ENCODE measurements around the gene SF3B1.
"Not testable (repeated sequence)": the region's sequence is repeated elsewhere in the genome, so short reads cannot be mapped to it uniquely, and the experiment has no call there.

Gene SF3B1

DNA sequence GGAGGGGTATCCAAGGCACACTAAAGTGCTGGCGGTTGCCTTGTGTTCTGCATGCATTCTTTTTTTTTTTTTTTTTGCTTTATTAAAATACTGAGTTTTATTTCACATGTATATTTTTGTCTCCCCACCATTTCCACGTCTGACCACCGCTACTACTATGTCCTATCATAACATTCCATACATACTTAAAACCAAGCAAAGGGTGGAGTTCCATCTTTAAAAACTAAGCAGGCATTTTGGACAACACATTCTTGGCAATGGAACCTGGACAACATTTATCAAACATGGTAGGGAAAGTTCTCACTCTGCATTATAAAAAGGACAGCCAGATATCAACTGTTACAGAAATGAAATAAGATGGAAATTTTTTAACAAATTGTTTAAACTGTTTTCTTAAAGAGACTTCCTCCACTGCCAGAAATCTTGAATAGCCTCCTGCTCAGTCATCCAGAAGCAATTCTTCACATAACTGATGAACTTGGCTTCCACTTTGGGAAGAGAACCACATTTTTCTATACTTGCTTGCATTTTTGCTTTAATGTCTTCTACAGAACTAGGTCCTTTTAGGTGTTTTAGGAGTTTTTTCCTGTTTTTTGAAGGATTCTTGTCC is 55.4 kb downstream of the SF3B1 start:
- DNase-seq: not testable (repeated sequence)

DNA sequence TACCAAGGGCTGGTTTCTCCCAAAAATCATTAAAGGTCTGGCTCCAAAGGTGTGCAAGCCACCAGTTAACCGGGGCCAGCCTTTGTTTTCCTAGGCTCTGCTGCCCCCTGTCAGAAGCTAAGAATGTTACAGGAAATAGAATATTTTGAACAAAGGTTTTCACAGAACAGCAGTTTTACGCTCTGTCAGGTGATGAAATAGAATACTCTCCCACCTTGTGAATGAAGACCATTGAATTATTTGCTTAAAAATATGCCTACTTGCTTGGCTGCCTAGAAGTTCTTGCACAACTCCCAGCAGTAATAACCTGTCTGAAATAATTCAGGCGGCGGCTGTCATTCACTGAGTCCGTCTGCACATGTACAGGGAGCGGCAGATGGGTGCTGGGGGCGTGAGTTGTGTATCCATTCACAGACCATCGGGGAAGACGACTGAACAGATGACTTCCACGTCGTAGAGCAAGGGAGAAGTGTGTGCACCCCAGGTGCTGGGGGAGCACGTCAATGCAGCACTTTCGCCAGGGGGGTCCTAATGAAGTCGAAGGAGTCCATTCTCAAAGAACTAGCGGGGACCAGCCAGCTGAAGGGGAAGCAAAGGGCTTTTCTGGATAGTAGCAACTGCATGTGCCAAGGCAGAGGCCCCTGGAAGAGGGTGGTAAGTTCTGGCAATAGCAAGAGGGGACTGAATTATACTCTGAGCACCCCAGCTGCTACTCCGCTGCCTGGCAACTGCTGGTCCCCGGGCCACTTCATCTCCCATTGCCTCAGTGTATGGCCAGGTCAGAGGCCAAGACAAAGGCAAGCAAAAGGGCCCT is 56.1 kb downstream of the SF3B1 start:
- DNase-seq: peak; percentile 19 to 58 (median 56)

DNA sequence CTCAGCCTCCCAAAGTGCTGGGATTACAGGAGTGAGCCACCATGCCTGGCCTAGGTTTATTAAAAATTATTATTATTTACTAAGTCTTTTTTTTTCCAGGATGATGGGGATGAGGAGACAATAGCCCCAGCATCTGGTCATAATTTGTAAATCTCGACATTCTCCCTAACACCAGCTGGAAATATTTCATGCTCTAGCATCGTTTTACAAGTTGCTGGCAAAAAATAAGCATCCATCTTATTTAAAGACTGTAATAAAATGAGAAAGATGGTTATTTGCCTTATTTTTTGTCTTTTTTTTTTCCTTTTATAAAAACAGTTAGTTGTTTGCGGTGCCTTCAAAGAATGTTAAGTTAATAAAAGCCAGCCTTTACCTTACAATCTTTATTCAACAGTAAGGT is 56.7 kb downstream of the SF3B1 start:
- DNase-seq: no peak

GRCh38 chr2:197377670-197378069 is 57.2 kb downstream of the SF3B1 start:
- DNase-seq: no peak

GRCh38 chr2:197372592-197372991 is 62.2 kb downstream of the SF3B1 start:
- DNase-seq: no peak

DNA sequence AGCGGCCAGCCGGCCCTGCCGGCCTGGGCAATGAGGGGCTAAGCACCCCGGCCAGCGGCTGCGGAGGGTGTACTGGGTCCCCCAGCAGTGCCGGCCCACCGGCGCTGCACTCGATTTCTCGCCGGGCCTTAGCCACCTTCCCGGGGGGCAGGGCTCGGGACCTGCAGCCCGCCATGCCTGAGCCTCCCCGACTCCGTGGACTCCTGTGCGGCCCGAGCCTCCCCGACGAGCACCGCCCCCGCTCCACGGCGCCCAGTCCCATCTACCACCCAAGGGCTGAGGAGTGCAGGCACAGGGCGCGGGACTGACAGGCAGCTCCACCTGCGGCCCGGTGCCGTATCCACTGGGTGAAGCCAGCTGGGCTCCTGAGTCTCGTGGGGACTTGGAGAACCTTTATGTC is 64.2 kb downstream of the SF3B1 start:
- DNase-seq: not testable (repeated sequence)

GRCh38 chr2:197369933-197370320 is 64.9 kb downstream of the SF3B1 start:
- DNase-seq: no peak

GRCh38 chr2:197369228-197369932 is 65.4 kb downstream of the SF3B1 start:
- no peak for DNase-seq

GRCh38 chr2:197368412-197368811 is 66.4 kb downstream of the SF3B1 start:
- DNase-seq: no peak

DNA sequence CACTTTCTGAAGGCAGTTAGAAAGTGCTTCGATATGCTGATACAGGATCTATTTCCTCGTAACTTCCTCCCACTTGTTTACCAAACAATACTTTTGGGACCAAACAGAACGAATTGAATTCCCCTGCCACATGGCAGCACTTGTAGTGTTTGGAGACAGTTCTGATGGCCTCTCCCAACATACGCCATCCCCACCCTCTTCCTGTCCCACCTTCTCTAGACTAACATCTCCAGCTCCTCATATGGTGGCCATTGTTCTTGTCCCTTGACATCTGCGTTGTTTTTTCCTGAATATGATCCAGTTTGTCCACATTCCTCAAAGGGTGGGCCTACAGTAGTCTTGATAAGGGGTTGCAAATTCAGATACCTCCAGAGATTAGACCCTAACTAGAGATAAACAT is 70.8 kb downstream of the SF3B1 start:
- no peak for DNase-seq

- DNase-seq: peak in 1 of 5 donors; percentile 48
Observed at GRCh38 chr2:197360744-197361156, 74.1 kb downstream of the SF3B1 start.

DNA sequence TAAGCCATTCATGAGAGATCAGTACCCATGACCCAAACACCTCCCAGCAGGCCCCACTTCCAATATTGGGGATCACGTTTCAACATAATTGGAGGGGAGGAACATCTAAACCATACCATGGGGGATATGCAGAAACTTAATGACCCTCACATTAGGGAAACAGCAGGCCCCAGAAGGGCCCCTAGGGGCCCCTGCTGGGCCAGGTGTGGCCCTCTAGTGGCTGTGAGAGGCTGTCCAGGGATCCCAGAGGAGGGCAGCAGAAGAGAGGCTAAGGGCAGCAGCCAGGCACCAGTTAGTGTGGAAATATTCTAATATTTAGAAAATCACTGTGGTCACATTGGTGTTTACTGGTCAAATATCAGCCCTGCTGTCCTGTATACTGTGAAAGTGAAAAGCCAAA is 75.0 kb downstream of the SF3B1 start:
- DNase-seq: no peak

- DNase-seq: peak in 1 of 5 donors; percentile 13
Observed at GRCh38 chr2:197358931-197359330, 75.9 kb downstream of the SF3B1 start.

DNA sequence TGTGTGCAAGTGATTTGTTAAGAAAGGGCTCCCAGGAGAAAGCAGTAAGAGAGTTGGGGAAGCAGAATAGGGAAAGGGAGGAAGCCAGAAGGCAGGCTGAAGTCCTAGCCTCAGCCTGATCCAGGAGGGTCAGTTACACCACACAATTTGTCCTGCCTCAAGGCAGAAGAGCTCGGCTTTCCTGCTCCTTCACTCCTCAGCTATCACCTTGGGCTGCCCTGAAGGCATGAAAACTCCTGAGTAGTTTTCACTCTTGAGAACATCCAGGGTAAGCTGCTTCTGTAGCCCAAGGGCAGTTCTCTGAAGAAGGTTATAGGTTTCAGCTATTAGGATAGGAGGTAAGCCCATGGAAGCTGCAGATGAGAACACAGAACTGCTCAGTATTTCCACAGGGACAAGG is 76.8 kb downstream of the SF3B1 start:
- no peak for DNase-seq

DNA sequence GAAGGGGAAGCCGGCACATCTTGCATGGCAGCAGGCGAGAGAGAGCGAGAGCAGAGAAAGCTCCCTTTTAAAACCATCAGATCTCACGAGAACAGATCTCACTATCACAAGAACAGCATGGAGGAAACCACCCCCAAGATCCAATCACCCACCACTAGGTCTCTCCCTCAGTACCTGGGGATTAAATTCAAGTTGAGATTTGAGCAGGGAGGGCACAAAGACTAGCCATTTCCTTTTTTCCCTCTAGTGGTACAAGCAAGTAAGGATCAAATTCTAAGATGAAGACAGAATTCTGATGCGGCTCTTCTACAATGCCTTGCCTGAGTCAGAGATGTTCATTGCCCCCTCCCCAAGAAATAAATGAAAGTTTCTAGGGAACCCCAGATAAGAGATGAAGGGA is 78.7 kb downstream of the SF3B1 start:
- peak in 1 of 5 donors; percentile 14 for DNase-seq

DNA sequence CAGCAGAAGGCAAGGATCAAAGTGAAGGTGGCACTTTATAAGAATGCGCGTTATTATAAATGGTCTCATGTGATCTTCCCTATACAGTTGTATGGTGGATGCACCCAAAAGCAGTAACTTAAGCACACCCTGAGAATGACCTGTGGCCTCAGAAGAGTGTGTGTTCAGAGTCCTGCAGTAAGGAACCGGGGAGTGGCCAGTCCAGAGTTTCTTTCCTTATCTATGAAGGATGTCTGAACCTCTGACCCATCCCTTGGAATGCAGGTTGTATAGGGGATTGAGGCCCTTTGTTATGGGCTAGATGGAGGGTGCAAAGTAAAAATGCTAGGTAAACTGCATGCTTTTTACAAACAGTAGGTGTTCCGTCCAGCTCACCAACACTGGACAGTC is 80.7 kb downstream of the SF3B1 start:
- DNase-seq: no peak

DNA sequence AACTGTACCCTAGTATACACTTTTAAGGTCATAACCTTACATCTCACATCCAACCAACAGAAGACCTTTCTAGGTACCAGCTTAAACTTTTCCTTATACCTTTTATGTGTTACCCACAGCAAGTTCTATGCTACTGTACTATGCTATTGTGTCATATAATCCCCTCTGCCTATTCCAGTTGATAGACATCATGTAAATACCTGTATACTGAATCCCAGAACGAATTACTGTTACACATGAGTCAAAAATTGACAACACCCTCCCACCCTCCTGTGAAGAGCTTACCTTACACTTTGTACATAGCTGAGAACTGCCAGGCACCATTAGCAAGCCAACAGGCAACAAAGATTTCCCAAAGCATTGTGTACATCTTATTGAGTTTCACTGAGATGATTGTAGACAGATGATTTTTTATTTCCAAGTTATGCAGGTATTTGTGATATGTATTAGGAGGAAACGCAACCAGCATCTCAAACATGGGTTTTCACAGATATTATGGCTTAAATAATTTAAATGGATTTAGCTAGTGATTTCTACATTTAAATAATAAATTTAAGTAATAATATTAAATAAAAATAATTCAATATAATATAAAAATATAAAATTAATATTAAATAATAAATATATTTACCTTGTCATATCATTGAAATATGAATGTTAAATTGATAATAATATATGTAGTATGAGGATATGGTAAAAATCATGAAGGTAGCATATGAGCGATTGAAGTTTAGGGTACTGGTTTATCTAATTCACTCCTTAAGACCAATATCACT is 81.2 kb downstream of the SF3B1 start:
- no peak for DNase-seq

DNA sequence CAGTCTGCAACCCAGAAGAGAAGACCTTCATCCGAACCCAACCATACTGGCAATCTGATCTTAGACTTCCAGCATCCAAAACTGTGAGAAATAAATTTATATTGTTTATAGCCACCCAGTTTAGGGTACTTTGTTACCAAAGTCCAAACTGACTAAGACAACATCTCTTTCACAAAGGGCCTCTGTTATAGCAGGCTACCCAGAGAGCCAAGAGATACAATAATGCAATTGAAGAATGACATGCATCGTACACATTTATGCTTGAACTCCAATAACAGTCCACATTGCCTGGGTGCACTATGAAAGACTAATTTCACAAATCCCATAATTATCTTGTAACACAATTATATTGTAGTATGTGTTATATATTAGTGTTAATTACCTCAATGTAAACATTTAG is 85.1 kb downstream of the SF3B1 start:
- DNase-seq: no peak

GRCh38 chr2:197348721-197349360 is 86.0 kb downstream of the SF3B1 start:
- no peak for DNase-seq

- DNase-seq: no peak
Observed at GRCh38 chr2:197345846-197346370, 88.9 kb downstream of the SF3B1 start.

- DNase-seq: not testable (repeated sequence)
Observed at GRCh38 chr2:197343968-197344367, 90.9 kb downstream of the SF3B1 start.

GRCh38 chr2:197340591-197340990 is 94.2 kb downstream of the SF3B1 start:
- no peak for DNase-seq

All from T-helper 1 cell (primary cell).